K562 (cell line): ENCODE results near the gene SORCS2.

Source experiments
- FOXK2 ChIP-seq, 2 experiments: fragments of 450-650 bp; IDR thresholded peaks in 1 of 2; conservative IDR thresholded peaks in 1 of 2; 2 replicates each; pipeline ENCODE4 v1.6.1; 2016; ENCODE audit warnings: low read depth in 2 of 2, mild to moderate bottlenecking in 1 of 2
- LEF1 ChIP-seq: fragments of 450-650 bp; IDR thresholded peaks from 2 replicates; pipeline ENCODE4 v1.6.1; 2016; ENCODE audit warnings: mild to moderate bottlenecking
- RCOR1 ChIP-seq, 2 experiments: IDR thresholded peaks; 2 replicates each; pipeline ENCODE4 v1.6.1; 2012; ENCODE audit warnings: low read depth in 2 of 2, low read length in 2 of 2, borderline replicate concordance in 1 of 2, improper control_type of control experiment in 1 of 2
- SIN3A ChIP-seq, 2 experiments: fragments of 150-350 bp in 1 of 2; IDR thresholded peaks; 2 replicates each; pipeline ENCODE4 v1.6.1; 2011 to 2016; ENCODE audit warnings: borderline replicate concordance in 2 of 2, low read depth in 2 of 2, low read length in 2 of 2, mild to moderate bottlenecking in 2 of 2, moderate library complexity in 2 of 2; ENCODE audit not compliant: control insufficient read depth in 1 of 2

DNA sequence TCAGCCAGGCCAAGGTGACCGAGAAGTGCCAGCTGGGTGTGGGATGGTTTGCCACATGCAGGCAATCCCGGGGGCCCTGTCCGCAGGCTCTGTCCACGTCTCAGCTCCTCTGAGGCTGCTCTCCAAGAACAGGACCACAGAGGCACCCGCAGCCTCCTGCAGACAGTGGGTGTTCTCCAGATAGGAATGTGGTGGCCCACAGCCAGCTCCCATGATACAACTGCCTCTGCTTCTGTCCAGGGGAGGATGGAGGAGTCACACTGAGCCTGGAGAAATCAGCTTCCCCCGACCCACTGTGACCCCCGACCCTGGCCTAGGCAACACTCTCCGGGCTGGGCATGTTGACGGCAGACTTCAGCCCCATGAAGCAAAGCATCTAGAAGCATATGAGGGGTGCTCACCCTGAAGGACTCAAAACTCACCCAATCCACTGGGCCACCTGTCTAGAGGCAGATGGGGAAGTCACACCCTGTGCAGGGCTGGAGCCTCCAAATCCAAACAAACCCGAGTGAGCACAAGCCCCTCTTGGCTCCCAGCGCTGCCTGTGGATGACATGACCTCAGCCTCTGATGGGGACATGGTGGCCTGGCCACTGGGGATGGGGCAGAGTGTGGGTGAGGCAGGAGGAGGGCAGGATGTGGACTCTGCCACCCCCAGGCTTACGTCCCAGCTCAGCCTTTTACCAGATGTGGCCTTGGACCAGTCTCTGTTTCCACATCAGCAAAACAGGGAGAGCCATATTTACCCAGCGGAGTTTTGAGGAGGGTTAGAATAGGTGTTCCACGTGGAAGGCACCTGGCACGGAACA, 140.1 kb downstream of the SORCS2 start:
- TF ChIP-seq LEF1 (no peak), RCOR1 (IDR thresholded peaks at IDR 0.05; ENCODE audit: borderline replicate concordance in 1 of 2, low read depth in 2 of 2, low read length in 2 of 2) (no peak), SIN3A (IDR thresholded peaks at IDR 0.05; ENCODE audit: borderline replicate concordance in 2 of 2, control insufficient read depth in 1 of 2, low read depth in 2 of 2, low read length in 2 of 2) (no peak), FOXK2 (conservative IDR thresholded peaks at IDR 0.05 in 1 of 2, IDR thresholded peaks at IDR 0.05 in 1 of 2; ENCODE audit: low read depth in 2 of 2) (no peak)
